Fibroblast of villous mesenchyme (primary cell): ENCODE data around the gene CUL4A. TPM values are rescaled to one million over a fixed set of nuclear protein-coding genes. Genes with fewer than 3 reads are reported as not detected.
A peak's percentile ranks its signal among the peaks of the same experiment; 100 is the strongest.
"Not testable (repeated sequence)": the region's sequence is repeated elsewhere in the genome, so short reads cannot be mapped to it uniquely, and the experiment has no call there.

Experiments
- DNase-seq: peaks from one replicate; pipeline ENCODE4 v3.0.0-alpha.2; 2010; ENCODE audit warnings: low read depth
- H3K4me3 ChIP-seq: 2 replicates; pipeline ENCODE4 v1.5.1; 2011; ENCODE audit warnings: low read depth, mild to moderate bottlenecking, low read length
- total RNA-seq: library from RNA; depleted of rRNA; stranded (reverse); fragments of >200 nt; gene quantifications from 2 replicates; pipeline ENCODE4 v1.2.3, GENCODE V29; 2012
- TF ChIP-seq, protein P1 (sequence below): IDR thresholded peaks from 2 replicates; pipeline ENCODE4 v1.5.1; 2012; ENCODE audit warnings: low read depth, mild to moderate bottlenecking, low read length; ENCODE audit not compliant: insufficient read depth

The CUL4A gene
- total RNA-seq, 1 donor: 132 TPM

DNA sequence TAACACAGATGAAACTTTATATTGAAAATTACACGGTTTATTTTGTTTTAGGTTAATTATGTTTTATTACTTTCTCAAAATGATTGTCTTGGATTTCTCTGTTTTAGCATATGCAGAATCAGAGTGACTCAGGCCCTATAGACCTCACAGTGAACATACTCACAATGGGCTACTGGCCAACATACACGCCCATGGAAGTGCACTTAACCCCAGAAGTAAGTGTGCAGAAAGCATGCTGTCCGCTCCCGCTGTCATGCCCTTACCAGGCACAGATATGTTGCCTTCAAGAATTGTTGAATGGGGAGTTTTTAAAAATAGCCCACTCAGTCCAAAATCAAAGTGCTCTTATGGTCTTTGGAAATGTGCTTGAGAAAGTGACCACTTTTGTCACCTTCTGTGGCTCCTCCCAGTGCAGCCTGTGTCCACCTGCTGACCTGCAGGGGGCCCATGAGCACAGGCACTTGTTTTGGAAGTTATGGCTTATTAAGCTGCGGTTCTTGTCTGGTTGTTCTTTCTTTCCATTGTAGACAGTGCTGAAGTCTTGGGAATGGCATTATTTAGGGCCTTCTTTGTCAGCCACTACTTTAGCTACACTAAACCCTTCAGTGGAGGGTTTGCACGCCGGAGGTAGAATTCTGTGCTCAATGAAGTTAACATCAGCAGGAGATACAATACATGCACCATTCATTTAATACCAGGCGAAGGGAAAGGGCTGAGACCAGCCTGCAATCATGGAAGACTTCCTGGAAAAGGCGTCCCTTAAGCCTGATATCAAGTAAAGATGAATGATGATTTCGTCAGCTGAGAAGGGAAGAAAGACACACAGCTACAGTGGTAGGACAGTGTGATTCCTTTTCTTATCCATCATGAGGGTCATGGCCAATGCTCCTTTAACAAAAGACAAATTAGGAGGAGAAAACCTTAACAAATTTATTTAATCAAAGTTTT is 36.7 kb downstream of the CUL4A start:
- H3K4me3 ChIP-seq: no peak overlapping the region
- TF ChIP-seq, protein P1, sequence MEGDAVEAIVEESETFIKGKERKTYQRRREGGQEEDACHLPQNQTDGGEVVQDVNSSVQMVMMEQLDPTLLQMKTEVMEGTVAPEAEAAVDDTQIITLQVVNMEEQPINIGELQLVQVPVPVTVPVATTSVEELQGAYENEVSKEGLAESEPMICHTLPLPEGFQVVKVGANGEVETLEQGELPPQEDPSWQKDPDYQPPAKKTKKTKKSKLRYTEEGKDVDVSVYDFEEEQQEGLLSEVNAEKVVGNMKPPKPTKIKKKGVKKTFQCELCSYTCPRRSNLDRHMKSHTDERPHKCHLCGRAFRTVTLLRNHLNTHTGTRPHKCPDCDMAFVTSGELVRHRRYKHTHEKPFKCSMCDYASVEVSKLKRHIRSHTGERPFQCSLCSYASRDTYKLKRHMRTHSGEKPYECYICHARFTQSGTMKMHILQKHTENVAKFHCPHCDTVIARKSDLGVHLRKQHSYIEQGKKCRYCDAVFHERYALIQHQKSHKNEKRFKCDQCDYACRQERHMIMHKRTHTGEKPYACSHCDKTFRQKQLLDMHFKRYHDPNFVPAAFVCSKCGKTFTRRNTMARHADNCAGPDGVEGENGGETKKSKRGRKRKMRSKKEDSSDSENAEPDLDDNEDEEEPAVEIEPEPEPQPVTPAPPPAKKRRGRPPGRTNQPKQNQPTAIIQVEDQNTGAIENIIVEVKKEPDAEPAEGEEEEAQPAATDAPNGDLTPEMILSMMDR: peak; percentile 25
- no peak for DNase-seq

GRCh38 chr13:113252516-113253095 is 43.2 kb downstream of the CUL4A start:
- no peak overlapping the region for H3K4me3 ChIP-seq

GRCh38 chr13:113257908-113258307 is 48.5 kb downstream of the CUL4A start:
- H3K4me3 ChIP-seq, DNase-seq: not testable (repeated sequence)

More at GRCh38 chr13:113252516-113253095, 43.2 kb downstream of the CUL4A start:
- DNase-seq: no peak
- TF ChIP-seq, protein P1: no peak

DNA sequence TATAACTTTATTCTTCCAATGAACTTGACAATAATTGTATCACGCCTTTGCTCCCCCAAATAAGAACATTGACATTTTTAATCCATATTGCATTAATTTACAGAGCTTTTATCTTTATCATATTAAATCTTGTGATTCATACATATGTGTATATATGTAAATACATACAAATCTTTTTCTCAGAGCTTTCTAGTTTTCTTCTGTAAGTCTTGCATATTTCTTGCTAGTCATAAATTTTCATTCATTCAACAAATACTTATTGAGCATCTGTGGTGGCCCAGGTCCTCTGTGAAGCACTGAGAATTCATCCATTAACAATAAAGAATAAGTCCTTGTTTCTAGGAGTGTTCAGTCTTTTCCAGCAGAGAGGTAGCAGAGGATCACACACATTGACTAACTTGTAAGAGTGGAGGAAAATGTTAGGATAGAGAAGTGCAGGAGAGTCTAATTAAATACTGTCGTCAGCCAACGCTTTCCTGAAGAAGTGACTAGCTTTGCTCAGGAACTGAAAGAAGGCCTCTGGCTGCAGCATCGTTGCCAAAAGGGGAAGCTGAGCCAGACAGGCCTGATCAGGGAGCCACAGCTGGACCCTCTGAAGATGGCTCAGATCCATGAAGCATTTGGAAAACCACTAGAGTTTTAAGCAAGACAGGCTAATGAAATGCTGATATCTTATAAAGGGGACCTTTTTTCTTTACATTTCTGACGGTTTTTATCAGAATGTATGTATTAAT is 49.1 kb downstream of the CUL4A start:
- no peak overlapping the region for H3K4me3 ChIP-seq
- no peak for DNase-seq
- TF ChIP-seq, protein P1: no peak

DNA sequence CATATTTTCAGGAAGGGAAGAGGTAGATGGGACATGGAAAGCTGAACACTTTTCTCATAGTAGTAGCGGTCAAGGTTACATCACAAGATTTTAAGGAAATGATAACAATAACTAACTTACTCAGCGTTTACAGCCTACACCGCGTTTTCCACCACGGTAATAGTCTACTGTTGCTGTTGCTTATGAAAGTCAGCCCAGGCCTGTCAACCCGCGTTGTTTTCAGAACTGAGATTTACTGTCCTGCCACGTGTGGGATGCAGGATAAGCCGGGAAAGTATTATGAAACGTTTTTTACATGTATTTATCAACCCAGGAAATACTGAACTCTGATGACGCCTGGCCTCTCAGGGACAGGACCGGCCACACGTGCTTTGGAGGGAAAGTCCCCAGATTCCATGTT is 51.6 kb downstream of the CUL4A start:
- TF ChIP-seq, protein P1: no peak
- no peak overlapping the region for H3K4me3 ChIP-seq

GRCh38 chr13:113263016-113263415 is 53.6 kb downstream of the CUL4A start:
- not testable (repeated sequence) for H3K4me3 ChIP-seq, DNase-seq

More for the DNA sequence above, 51.6 kb downstream of the CUL4A start:
- no peak for DNase-seq

DNA sequence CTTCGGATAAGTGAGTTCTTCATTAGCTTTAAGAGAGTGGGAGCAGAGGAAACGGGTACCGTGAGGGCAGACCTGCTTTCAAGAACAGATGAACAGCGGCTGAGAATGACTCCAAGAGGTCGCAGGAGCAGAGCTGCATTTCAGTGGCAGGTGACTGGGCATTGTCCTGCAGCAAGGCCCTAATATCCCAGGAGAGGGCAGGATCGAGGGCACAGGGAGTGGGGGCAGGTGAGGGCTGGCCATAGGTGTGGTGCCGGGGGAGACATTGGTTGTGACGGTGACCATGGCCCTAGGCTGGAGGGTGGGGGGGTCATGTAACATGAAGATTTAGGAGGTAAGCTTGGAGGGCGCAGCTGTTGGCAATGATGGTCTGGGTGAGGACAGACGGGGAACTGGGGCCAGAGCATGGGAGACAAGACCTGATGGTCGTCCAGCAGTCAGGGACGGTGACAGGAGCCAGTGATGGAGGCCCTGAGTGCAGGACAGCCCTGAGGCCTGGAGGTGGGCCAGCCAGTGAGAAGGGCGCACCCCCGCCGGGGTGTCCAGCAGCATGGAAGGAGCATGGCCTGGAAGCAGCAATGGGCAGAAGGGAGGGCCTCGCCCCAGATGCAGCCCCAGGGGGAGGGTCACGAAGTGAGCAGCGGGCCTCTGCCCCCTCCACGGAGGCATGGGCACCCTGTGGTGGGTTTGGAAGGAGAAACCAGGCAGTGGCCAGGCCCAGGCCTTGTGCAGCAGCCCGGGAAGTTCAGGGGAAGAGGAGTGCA is 58.4 kb downstream of the CUL4A start:
- H3K4me3 ChIP-seq: no peak overlapping the region
- DNase-seq: no peak
- TF ChIP-seq, protein P1: no peak
